HG02759 (cell line): ENCODE results near the gene SYDE2.
"Not testable (repeated sequence)": the region's sequence is repeated elsewhere in the genome, so short reads cannot be mapped to it uniquely, and the experiment has no call there.

ENCODE experiments used
- ATAC-seq: cut with Tn5 transposase; IDR thresholded peaks from one replicate; pipeline ENCODE4 v1.9.1; 2021; ENCODE audit warnings: mild to moderate bottlenecking, moderate library complexity; ENCODE audit not compliant: unreplicated experiment

The SYDE2 gene

DNA sequence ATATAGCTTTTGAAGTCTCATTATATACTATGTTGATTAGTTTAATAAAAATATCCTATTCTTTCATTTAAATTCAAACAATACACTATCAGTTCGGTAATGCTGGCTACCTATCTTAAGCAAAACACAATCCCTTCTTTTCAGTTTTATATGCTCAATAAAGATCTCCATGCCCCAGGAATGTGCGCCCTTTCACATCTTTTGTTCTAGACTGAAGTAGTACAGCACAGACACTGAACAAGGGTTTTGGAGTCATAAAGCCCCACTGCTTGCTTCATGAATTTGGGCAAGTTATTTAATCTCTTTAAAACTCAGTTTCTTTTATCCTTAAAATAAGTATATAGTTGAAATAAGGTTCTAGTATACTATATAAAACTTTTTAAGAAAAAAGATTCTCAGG, 22.4 kb downstream of the SYDE2 start:
- no peak for ATAC-seq

- ATAC-seq = no peak
These were observed 26.3 kb downstream of the SYDE2 start for GRCh38 chr1:85174503-85174902.

GRCh38 chr1:85172684-85173337, 28.0 kb downstream of the SYDE2 start:
- no peak for ATAC-seq

DNA sequence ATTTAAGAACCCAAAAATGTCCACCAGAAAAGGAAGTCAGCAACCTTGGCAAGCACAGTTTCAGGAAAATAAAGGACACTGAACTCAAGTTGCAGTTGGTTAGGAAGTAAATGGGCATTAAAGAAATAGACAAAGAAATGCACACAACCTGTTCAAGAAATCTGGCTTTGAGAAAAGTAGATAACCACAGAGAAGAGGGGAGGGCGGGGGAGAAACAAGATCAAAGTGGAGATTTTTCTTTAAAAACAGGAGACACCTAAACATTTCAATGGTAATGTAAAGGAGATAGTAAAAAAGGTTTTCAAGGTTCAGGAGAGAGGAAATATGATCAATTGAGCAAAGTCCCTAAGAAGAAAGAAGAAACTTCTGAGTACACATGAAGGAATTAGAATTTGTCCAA, 29.1 kb downstream of the SYDE2 start:
- ATAC-seq = no peak

- ATAC-seq = no peak
These were observed 31.9 kb downstream of the SYDE2 start for GRCh38 chr1:85168884-85169283.

- ATAC-seq = no peak
These were observed 34.5 kb downstream of the SYDE2 start for GRCh38 chr1:85166351-85166750.

- ATAC-seq = no peak
These were observed 41.9 kb downstream of the SYDE2 start for GRCh38 chr1:85158910-85159309.

GRCh38 chr1:85157436-85157835, 43.4 kb downstream of the SYDE2 start:
- no peak for ATAC-seq

DNA sequence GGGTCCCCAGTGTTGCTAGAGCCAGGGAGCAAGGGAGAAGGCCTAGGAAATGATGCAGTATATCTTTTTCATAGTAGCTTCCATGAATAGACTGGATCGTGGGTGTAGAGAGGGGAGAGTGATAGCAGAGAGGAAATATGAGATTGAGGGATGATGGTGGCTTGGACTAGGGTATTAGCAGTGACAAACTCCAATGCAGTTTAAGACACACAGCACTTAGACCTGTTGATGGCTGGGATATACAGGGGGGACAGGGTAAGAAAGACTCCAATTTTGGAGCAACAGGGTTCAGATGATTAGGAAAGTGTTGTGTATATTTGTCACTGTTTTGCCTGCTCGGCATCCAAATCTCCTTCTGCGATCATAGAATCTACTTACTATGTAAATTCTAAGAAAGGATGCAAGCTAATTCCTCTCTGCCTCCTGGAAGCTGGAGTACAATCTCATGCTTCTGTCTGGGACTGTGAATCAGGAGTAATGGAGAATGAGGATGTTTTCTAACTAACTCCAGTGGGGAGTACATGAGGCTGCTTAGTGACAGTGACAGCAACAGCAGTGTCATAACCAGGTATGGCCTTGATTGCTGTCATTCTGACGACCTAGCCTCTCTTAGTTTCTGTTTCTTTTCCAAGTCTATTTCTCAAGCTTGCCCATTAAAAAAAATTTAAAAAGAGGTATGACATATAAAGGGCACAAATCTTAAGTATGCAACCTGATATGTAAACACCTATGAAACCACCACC, 47.5 kb downstream of the SYDE2 start:
- peak; percentile 44 for ATAC-seq

DNA sequence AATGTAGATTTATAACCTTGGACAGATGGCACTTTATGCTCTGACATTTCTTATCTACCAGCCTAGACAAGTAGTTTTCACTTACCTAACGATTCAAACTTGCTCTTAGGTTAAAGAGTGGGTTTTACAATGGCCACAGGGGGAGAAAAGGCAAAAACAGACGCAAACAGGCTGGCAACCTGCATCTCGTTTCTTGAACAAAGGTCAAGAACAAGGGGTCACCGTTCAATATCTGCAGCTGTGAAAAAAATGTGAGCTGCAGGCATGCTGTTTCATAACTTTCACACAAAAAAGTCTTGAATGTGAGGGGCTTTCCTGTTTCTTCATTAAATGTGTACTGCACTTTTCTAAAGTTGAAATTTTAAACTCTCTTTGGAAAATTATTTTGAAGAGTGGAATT, 49.4 kb downstream of the SYDE2 start:
- ATAC-seq = no peak

GRCh38 chr1:85149805-85150204, 51.0 kb downstream of the SYDE2 start:
- ATAC-seq = no peak

DNA sequence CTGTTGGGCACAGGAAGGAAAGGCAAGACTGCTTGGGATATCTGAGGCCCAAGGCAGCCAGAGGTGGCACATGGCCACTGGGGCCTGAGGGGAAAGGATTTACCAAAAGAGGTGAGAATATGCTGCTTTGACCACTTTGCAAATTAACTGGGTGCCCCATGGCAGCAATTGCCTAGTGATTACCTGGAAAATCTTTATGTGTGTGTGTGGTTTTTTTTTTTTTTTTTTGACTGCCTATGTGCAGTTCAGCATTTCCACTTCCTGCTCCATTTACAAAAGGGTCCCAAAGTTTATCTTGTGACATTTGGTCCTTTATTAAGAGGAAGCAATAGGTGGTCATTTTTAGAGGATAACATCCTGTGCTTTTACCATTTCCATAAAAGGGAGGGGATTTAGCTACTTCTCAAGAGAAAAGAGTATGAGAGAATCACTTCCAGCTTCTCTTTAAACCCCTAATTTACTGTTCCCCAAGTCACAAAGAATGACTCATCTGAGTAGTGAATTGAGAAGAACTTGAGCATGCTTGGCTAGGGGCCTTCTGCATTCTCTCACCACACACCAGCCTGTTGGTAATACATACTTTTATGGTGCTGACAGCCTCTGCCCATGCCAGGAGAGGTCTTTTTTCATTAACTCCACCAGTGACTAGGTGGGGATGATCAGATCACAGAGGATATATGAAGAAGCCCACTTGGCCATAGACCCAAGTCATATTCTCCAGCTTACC, 52.1 kb downstream of the SYDE2 start:
- ATAC-seq = peak; percentile 96

DNA sequence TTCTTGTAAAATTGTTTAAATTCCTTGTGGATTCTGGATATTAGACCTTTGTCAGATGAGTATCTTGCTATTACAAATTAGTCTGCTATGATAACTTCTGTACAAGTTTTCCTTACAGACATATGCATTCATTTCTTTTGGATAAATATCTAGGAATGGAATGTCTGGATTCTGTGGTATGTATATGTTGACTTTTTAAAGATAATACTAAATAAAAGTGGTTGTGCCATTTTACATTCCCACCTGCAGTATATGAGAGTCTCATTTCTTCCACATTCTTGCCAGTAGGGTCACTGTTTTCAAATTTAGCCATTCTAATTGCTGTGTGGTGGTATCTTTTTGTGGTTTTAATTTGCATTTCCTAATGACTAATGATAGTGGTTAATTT, 53.9 kb downstream of the SYDE2 start:
- ATAC-seq = no peak

DNA sequence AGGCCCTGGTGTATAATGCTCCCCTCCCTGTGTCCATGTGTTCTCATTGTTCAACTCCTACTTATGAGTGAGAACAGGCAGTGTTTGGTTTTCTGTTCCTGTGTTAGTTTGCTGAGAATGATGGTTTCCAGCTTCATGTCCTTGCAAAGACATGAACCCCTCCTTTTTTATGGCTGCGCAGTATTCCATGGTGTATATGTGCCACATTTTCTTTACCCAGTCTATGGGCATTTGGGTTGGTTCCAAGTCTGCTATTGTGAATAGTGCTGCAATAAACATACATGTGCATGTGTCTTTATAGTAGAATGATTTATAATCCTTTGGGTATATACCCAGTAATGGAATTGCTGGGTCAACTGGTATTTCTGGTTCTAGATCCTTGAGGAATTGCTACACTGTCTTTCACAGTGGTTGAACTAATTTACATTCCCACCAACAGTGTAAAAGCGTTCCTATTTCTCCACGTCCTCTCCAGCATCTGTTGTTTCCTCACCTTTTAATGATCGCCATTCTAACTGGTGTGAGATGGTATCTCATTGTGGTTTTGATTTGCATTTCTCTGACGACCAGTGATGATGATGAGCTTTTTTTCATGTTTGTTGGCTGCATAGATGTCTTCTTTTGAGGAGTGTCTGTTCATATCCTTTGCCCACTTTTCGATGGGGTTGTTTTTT, 54.4 kb downstream of the SYDE2 start:
- not testable (repeated sequence) for ATAC-seq

DNA sequence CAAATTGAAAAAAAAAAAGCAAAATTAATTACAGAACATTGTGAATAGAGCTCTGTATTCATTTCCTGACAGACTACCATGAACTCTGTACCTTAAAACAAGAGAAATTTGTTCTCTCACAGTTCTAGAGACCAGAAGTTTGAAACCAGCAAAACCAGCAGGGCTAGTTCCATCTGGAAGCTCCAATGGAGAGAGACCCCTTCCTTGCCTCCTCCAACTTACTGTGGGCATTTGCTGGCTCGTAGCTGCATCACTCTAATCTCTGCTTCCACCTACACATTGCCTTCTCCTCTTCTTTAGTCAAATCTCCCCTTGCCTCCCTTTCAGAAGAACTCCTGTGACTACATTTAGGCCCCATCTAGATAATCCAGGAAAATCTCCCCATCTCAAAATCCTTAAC, 56.5 kb downstream of the SYDE2 start:
- no peak for ATAC-seq

GRCh38 chr1:85142753-85143152, 58.1 kb downstream of the SYDE2 start:
- ATAC-seq = no peak

- not testable (repeated sequence) for ATAC-seq
These were observed 62.4 kb downstream of the SYDE2 start for GRCh38 chr1:85138439-85138838.

GRCh38 chr1:85137660-85138059, 63.2 kb downstream of the SYDE2 start:
- no peak for ATAC-seq

GRCh38 chr1:85135392-85135798, 65.4 kb downstream of the SYDE2 start:
- ATAC-seq = no peak

GRCh38 chr1:85134583-85135391, 66.0 kb downstream of the SYDE2 start:
- no peak for ATAC-seq
